LNCAP (cell line): Measurements from ENCODE around the gene LCN6.

Source experiments
- TF ChIP-seq, protein P1 (sequence below): fragments of 450-650 bp; IDR thresholded peaks from 2 replicates; pipeline ENCODE4 v1.5.1; 2017; ENCODE audit warnings: mild to moderate bottlenecking

The LCN6 gene

DNA sequence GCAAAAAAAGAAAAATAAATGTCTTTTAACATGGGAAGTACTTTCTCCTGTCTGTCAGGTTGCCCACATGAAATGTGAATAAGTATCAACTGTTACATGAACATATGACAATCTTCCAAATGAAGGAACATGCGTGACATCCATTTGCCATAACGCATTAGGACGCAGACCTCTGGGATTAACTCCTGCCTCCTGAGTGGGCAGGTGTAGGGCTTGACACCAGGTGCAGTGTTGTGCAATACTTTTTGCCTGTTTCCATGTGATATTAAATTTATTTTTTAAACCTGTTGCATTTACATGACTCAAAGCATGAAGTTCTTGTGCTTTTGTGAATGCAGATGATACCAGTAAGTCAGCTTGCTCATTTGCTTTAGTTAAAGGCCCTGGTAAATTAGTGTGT lies 34.1 kb upstream of the LCN6 start:
- TF ChIP-seq, protein P1, sequence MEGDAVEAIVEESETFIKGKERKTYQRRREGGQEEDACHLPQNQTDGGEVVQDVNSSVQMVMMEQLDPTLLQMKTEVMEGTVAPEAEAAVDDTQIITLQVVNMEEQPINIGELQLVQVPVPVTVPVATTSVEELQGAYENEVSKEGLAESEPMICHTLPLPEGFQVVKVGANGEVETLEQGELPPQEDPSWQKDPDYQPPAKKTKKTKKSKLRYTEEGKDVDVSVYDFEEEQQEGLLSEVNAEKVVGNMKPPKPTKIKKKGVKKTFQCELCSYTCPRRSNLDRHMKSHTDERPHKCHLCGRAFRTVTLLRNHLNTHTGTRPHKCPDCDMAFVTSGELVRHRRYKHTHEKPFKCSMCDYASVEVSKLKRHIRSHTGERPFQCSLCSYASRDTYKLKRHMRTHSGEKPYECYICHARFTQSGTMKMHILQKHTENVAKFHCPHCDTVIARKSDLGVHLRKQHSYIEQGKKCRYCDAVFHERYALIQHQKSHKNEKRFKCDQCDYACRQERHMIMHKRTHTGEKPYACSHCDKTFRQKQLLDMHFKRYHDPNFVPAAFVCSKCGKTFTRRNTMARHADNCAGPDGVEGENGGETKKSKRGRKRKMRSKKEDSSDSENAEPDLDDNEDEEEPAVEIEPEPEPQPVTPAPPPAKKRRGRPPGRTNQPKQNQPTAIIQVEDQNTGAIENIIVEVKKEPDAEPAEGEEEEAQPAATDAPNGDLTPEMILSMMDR = no peak

DNA sequence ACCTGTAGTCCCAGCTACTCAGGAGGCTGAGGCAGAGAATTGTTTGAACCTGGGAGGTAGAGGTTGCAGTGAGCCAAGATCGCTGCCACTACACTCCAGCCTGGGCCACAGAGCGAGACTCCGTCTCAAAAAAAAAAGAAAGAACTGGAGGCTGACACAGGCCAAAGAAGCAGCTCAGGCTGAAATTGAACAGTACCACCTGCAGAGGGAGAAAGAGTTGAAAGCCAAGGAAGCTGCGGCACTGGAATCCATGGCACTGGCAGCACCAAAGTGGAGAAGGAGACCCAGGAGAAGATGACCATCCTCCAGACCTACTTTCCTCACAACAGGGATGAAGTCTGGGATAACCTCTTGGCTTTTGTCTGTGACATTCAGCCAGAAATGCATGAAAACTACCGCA lies 31.5 kb upstream of the LCN6 start:
- TF ChIP-seq, protein P1 = no peak

DNA sequence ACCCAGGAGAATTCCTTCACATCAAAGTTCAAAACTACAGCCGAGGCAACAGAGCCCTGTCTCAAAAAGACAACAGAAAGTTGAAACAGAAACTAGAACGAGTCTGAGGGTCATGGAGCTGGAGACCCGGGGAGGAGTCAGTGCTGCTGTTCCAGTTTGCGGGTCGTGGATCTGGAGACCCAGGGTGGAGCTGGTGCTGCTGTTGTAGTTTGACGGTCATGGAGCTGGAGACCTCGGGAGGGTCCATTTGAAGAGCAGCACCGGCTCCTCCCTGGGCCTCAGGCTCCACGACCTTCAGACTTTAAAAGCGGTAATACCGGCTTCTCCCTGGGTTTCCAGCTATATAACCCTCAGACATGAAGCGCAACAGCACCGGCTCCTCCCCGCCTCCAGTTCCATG lies 29.0 kb upstream of the LCN6 start:
- TF ChIP-seq, protein P1 = no peak

DNA sequence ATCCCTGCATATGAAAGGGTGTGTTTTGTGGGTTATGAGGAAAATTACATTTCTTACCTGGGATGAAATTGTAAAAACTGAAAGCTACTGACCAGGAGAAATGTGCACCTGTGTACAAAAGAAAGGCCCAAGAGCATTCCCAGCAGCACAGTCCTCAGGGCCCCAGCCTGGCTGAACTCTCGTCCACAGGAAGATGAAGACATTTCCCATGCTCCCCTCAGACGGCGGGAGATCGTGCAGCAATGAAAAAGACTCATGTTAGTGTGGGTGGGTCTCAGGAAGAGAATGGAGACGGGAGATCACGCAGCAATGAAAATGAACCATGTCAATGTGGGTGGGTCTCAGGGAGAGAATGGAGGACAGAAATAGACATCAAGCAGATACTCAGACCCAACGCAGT lies 28.6 kb upstream of the LCN6 start:
- TF ChIP-seq, protein P1 = no peak

DNA sequence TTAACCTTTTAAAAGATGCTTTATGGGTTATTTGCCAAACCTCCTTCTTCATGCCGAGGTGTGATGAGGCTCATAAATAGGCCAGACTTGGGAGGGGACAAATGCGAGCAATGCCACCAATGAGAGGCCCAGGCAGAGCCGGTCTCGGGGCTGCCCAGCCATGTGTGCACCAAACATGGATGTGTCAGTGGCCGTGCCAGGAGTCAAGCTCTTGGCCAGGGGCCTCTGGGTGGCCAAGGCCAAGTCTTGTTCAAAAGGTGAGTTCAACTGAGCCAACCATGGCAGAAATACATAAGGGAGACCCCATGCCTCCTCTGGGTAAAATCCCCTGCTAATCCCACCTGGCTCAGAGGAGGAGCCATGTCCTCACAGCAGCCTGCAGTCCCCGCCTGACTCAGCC lies 26.9 kb upstream of the LCN6 start:
- TF ChIP-seq, protein P1 = no peak

DNA sequence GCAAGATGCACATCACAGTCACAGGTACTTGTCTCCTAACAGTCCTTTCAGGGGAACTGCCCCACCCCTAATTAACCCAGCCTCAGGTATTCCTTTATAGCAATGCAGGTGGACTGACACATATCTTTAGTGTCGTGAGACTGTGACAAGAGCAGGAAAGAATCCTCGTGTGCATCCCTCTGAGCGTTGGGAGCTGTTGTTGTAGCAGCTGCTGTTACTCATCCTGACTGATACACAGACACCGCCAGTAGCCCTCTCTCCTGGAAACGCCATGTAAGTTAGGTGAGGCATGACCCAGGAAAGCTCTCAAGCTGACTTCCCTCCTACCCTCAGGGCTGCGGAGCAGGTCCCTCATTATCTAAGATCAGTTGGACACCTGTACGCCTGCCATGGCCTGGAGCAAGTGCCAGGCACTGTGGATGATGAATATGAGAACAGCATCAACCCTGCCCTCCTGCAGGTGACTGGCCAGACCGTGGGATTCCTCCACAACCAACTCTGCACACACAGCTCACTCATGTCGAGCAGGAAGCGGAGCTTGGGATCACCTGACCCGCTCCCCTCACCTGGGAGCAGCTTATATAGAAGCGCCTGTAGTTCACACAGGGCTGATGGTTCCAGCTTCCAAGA lies 26.2 kb upstream of the LCN6 start:
- TF ChIP-seq, protein P1 = no peak

DNA sequence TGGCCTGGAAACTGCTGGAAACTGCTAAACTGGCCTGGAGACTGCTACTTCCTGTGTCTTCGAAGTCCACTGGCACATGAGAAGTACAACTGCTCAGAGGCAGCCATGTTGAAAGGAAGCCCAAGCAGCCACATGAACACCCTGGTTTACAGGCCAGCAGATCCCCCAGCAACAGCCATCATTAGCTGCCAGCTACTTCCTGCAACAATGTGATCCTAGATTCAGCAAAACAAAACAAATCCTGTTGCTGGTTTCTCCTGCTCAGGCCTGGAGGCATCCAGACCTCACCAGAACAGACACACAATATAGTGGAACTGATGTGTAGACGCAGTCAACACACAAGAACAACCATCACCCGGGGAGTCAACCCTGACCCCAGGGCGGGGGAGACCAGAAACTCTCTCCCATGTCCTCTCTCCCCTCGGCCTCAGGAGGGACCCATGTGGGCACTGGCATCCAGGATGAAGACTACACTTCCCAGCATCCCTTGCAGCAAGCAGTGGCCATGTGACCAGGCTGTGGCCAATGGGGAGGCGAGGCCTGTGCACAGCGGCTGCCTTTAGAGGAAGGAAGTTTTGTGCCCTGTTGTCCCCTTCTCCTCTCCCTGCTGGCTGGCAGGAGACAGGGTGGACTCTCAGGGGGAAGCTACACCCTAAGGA lies 25.2 kb upstream of the LCN6 start:
- TF ChIP-seq, protein P1 = no peak
